ENCODE measurements around the gene ACBD6.

The ACBD6 gene

GRCh38 chr1:180286417-180286816 is 216.0 kb downstream of the ACBD6 start:
- no peaks in the 10 kb centered on the region for H3K9me3 Mint-ChIP-seq
- H3K27me3 Mint-ChIP-seq = no peaks in the 10 kb centered on the region
- no peak overlapping the region for H3K4me3 Mint-ChIP-seq
- peaks cover 19 to 36% of the 10 kb centered on the region in 2 donors for H3K36me3 Mint-ChIP-seq
- DNase-seq = no peak
- H3K4me1 Mint-ChIP-seq = peaks cover 9 to 12% of the 10 kb centered on the region in 2 donors
- no peak for ATAC-seq (replicated peaks)
- H3K27ac Mint-ChIP-seq = no peak overlapping the region

GRCh38 chr1:180283098-180283497 is 219.3 kb downstream of the ACBD6 start:
- peak overlapping the region; percentile 42 for H3K27ac Mint-ChIP-seq
- no peaks in the 10 kb centered on the region for H3K9me3 Mint-ChIP-seq
- peaks cover 8 to 26% of the 10 kb centered on the region in 2 donors for H3K4me1 Mint-ChIP-seq
- H3K27me3 Mint-ChIP-seq = no peaks in the 10 kb centered on the region
- no peak for ATAC-seq (replicated peaks)
- DNase-seq = no peak
- H3K4me3 Mint-ChIP-seq = no peak overlapping the region
- peaks cover 12 to 39% of the 10 kb centered on the region in 2 donors for H3K36me3 Mint-ChIP-seq

GRCh38 chr1:180282401-180283044 is 219.9 kb downstream of the ACBD6 start:
- Mint-ChIP-seq H3K4me3 (no peak overlapping the region), H3K27ac (peak overlapping the region; percentile 25), H3K4me1 (peaks cover 8 to 26% of the 10 kb centered on the region in 2 donors), H3K36me3 (peaks cover 8 to 38% of the 10 kb centered on the region in 2 donors), H3K9me3 (no peaks in the 10 kb centered on the region), H3K27me3 (no peaks in the 10 kb centered on the region)
- DNase-seq (no peak), ATAC-seq (replicated peaks) (no peak)

- no peaks in the 10 kb centered on the region for H3K9me3 Mint-ChIP-seq
- peaks cover 8 to 26% of the 10 kb centered on the region in 2 donors for H3K4me1 Mint-ChIP-seq
- ATAC-seq (replicated peaks) (no peak), DNase-seq (no peak)
- H3K27ac Mint-ChIP-seq = no peak overlapping the region
- no peaks in the 10 kb centered on the region for H3K27me3 Mint-ChIP-seq
- H3K36me3 Mint-ChIP-seq = peaks cover 12 to 44% of the 10 kb centered on the region in 2 donors
- no peak overlapping the region for H3K4me3 Mint-ChIP-seq
Observed at GRCh38 chr1:180281490-180281889, 220.9 kb downstream of the ACBD6 start.

- DNase-seq (no peak), ATAC-seq (replicated peaks) (peak in 1 of 2 donors; percentile 50)
- Mint-ChIP-seq H3K4me1 (peaks cover 8 to 26% of the 10 kb centered on the region in 2 donors), H3K27me3 (no peaks in the 10 kb centered on the region), H3K9me3 (no peaks in the 10 kb centered on the region), H3K27ac (no peak overlapping the region), H3K4me3 (no peak overlapping the region), H3K36me3 (peaks cover 12 to 50% of the 10 kb centered on the region in 2 donors)
Observed at GRCh38 chr1:180280617-180281016, 221.8 kb downstream of the ACBD6 start.

- no peak overlapping the region for H3K4me3 Mint-ChIP-seq
- H3K27ac Mint-ChIP-seq = no peak overlapping the region
- no peak for DNase-seq
- no peak for ATAC-seq (replicated peaks)
- no peaks in the 10 kb centered on the region for H3K27me3 Mint-ChIP-seq
- peaks cover 8 to 26% of the 10 kb centered on the region in 2 donors for H3K4me1 Mint-ChIP-seq
- H3K36me3 Mint-ChIP-seq = peaks cover 13 to 55% of the 10 kb centered on the region in 2 donors
- H3K9me3 Mint-ChIP-seq = no peaks in the 10 kb centered on the region
Observed at GRCh38 chr1:180279651-180280050, 222.7 kb downstream of the ACBD6 start.

GRCh38 chr1:180278596-180279395 is 223.6 kb downstream of the ACBD6 start:
- DNase-seq = peak; percentile 36
- Mint-ChIP-seq H3K36me3 (peaks cover 20 to 60% of the 10 kb centered on the region in 2 donors), H3K4me3 (peak overlapping the region in 1 of 2 donors; percentile 53), H3K4me1 (peaks cover 8 to 26% of the 10 kb centered on the region in 2 donors), H3K27me3 (no peaks in the 10 kb centered on the region), H3K9me3 (no peaks in the 10 kb centered on the region), H3K27ac (peak overlapping the region; percentile 76)
- ATAC-seq (replicated peaks) = peak; percentile 95 to 97

GRCh38 chr1:180278194-180278515 is 224.2 kb downstream of the ACBD6 start:
- peaks cover 8 to 26% of the 10 kb centered on the region in 2 donors for H3K4me1 Mint-ChIP-seq
- H3K27me3 Mint-ChIP-seq = no peaks in the 10 kb centered on the region
- peaks cover 24 to 59% of the 10 kb centered on the region in 2 donors for H3K36me3 Mint-ChIP-seq
- H3K4me3 Mint-ChIP-seq = no peak overlapping the region
- no peaks in the 10 kb centered on the region for H3K9me3 Mint-ChIP-seq
- H3K27ac Mint-ChIP-seq = no peak overlapping the region
- ATAC-seq (replicated peaks) = no peak
- DNase-seq = no peak

GRCh38 chr1:180277476-180278193 is 224.7 kb downstream of the ACBD6 start:
- DNase-seq (no peak), ATAC-seq (replicated peaks) (no peak)
- no peaks in the 10 kb centered on the region for H3K9me3 Mint-ChIP-seq
- peaks cover 8 to 26% of the 10 kb centered on the region in 2 donors for H3K4me1 Mint-ChIP-seq
- no peak overlapping the region for H3K4me3 Mint-ChIP-seq
- no peak overlapping the region for H3K27ac Mint-ChIP-seq
- H3K36me3 Mint-ChIP-seq = peaks cover 24 to 62% of the 10 kb centered on the region in 2 donors
- no peaks in the 10 kb centered on the region for H3K27me3 Mint-ChIP-seq

GRCh38 chr1:180275726-180276125 is 226.7 kb downstream of the ACBD6 start:
- no peak overlapping the region for H3K4me3 Mint-ChIP-seq
- H3K27me3 Mint-ChIP-seq = no peaks in the 10 kb centered on the region
- H3K4me1 Mint-ChIP-seq = peaks cover 8 to 20% of the 10 kb centered on the region in 2 donors
- DNase-seq (no peak), ATAC-seq (replicated peaks) (no peak)
- no peak overlapping the region for H3K27ac Mint-ChIP-seq
- H3K36me3 Mint-ChIP-seq = peaks cover 24 to 68% of the 10 kb centered on the region in 2 donors
- H3K9me3 Mint-ChIP-seq = no peaks in the 10 kb centered on the region

GRCh38 chr1:180274221-180274620 is 228.2 kb downstream of the ACBD6 start:
- peaks cover 1 to 10% of the 10 kb centered on the region in 2 donors for H3K4me1 Mint-ChIP-seq
- H3K9me3 Mint-ChIP-seq = no peaks in the 10 kb centered on the region
- no peak overlapping the region for H3K27ac Mint-ChIP-seq
- peaks cover 23 to 60% of the 10 kb centered on the region in 2 donors for H3K36me3 Mint-ChIP-seq
- H3K27me3 Mint-ChIP-seq = no peaks in the 10 kb centered on the region
- no peak for ATAC-seq (replicated peaks)
- no peak for DNase-seq
- no peak overlapping the region for H3K4me3 Mint-ChIP-seq

- no peaks in the 10 kb centered on the region for H3K27me3 Mint-ChIP-seq
- no peak overlapping the region for H3K4me3 Mint-ChIP-seq
- ATAC-seq (replicated peaks) (no peak), DNase-seq (no peak)
- peaks cover 21 to 51% of the 10 kb centered on the region in 2 donors for H3K36me3 Mint-ChIP-seq
- H3K9me3 Mint-ChIP-seq = no peaks in the 10 kb centered on the region
- no peak overlapping the region for H3K27ac Mint-ChIP-seq
- H3K4me1 Mint-ChIP-seq = no peaks in the 10 kb centered on the region
Observed at GRCh38 chr1:180273066-180273465, 229.3 kb downstream of the ACBD6 start.

GRCh38 chr1:180272395-180272794 is 230.0 kb downstream of the ACBD6 start:
- Mint-ChIP-seq H3K4me1 (no peaks in the 10 kb centered on the region), H3K27ac (no peak overlapping the region), H3K36me3 (peaks cover 21 to 45% of the 10 kb centered on the region in 2 donors), H3K4me3 (no peak overlapping the region), H3K9me3 (no peaks in the 10 kb centered on the region), H3K27me3 (no peaks in the 10 kb centered on the region)
- ATAC-seq (replicated peaks) (no peak), DNase-seq (no peak)

Data from stimulated activated naive B cell treated with anti-CD40 and anti-IgM and Interleukin-4, amounts not matched to agents 10 μg/mL and 1 μg/mL and 100 μg/mL, for 72 hours (primary cell).